ENCODE measurements around the gene AGTR1.

AGTR1 gene

DNA sequence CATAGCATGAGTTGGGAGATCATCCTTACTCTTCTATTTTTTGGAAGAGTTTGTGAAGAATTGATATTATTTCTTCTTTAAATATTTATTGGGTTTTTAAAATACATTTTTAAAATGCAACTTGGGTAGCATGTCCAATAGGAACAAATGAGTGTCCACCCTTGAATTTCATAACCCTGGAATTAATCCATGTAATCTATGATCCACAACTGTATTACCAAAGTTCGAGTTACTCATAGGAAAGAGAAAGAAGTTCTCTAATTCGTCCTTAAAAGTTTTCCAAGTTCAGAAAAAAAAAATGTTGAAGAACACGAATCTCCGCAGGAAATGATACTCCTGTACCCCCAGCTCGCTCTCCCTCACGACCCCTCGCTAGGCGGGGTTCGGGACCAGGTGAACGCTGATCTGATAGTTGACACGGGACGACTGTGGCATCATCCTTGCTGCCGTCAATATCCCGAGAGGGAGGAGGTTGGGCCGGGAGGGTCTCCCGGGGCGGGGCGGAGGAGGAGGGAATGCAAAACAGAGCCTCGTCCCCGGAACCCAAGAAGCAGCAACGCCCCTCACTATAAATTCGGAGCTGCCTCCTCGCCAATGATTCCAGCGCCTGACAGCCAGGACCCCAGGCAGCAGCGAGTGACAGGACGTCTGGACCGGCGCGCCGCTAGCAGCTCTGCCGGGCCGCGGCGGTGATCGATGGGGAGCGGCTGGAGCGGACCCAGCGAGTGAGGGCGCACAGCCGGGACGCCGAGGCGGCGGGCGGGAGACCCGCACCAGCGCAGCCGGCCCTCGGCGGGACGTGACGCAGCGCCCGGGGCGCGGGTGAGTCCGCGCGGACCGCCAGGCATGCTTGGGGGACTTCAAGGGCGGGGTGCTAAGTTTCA lies at the start of gene AGTR1:
Gene AGTR1 (plus strand): TSS at position 598 of the 884 bp plus-strand sequence. CDS start 43,133 bp downstream, outside the sequence.
- DNase-seq (ENCODE audit: low spot score): no peak

GRCh38 chr3:148648685-148649352 lies 48.9 kb upstream of the AGTR1 start:
- DNase-seq (ENCODE audit: low spot score): no peak

DNA sequence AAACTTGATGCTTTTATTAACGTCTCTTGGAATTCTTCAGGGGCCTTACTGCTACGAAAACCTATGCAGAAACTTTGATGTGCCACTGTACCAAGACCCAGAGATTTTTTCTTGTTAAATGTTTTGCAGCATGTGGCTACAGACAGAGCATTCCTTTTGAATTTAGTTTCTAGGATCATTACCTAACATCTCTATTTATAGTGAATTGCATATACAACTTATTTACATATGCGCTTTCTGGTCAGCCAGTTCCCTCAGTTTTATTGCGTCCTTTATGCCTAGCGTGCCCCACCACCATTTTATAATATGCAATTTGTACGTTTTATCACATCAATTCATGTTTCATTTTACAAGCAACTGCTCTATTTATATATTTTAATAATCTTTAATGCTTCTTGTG lies 46.2 kb upstream of the AGTR1 start:
- no peak for DNase-seq (ENCODE audit: low spot score)

DNA sequence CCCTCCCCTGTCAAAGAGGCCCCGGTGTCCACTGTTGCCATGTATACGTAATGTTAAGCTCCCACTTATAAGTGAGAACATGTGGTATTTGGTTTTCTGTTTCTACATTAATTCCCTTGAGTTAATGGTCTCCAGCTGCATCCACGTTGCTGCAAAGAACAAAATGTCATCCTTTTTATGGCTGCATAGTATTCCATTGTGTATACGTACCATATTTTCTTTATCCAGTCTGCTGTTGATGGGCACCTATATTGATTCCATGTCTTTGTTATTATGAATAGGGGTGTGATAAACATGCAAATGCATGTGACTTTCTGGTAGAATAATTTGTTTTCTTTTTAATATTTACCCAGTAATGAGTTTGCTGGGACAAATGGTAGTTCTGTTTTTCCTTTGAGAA lies 43.3 kb upstream of the AGTR1 start:
- DNase-seq (ENCODE audit: low spot score): no peak

DNA sequence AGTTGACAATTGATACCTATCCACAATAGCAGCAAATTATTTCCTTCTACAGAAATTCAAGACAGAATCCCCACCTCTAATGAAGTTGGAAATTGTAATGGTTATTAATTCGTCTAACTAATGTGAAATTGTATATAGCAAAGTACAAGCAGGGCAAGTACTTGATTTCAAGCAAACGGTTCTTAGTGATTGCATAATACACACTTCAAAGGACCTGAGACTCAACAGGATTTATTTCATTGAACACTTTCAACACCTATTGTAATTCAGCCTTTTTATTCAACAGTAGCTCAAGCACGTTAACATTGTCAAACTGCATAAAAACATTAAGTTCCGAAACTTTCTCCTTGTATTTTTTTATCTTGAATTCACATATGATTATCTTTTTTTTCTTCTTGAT lies 40.2 kb upstream of the AGTR1 start:
- DNase-seq (ENCODE audit: low spot score): no peak

GRCh38 chr3:148659512-148659911 lies 38.2 kb upstream of the AGTR1 start:
- no peak for DNase-seq (ENCODE audit: low spot score)

GRCh38 chr3:148680289-148680688 lies 17.4 kb upstream of the AGTR1 start:
- no peak for DNase-seq (ENCODE audit: low spot score)

DNA sequence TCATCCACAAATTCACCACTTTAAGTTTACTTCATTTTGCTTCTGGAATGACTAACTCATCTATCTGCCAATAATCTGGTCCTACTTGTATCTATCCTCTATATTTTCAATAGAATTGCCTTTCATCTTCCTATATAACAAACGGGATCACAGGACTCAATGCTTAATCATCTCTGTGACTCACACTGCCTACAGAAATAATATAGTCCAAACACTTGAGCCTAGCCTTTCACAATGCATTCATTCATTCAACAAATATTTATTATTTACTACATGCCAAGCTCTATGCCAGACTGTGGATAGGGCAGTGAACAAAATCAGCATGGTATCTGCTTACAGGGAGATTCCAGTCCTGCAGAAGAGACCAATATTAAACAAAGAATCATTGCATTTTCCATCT lies 16.6 kb upstream of the AGTR1 start:
- no peak for DNase-seq (ENCODE audit: low spot score)

DNA sequence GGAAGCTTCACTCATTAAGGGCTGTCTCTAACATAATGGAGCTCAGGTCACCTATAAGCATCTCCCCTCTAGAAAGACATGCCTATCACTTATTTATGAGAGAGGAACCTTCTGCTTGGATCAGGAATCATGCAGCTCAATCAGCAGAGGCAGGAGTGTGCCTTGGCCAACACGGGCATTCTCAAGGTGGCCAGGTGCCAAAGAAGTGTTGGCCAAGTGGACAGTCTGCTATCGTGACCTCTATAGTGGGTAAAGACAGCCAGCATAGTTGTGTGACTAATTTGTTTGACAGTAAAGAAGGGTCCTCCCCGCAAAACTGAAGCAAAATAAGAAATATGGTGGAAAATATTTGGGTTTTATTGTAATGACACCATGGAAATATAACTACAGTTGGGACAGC lies 14.7 kb upstream of the AGTR1 start:
- DNase-seq (ENCODE audit: low spot score): no peak

- DNase-seq (ENCODE audit: low spot score): no peak
Measured at GRCh38 chr3:148694116-148694515, 3.6 kb upstream of the AGTR1 start.

DNA sequence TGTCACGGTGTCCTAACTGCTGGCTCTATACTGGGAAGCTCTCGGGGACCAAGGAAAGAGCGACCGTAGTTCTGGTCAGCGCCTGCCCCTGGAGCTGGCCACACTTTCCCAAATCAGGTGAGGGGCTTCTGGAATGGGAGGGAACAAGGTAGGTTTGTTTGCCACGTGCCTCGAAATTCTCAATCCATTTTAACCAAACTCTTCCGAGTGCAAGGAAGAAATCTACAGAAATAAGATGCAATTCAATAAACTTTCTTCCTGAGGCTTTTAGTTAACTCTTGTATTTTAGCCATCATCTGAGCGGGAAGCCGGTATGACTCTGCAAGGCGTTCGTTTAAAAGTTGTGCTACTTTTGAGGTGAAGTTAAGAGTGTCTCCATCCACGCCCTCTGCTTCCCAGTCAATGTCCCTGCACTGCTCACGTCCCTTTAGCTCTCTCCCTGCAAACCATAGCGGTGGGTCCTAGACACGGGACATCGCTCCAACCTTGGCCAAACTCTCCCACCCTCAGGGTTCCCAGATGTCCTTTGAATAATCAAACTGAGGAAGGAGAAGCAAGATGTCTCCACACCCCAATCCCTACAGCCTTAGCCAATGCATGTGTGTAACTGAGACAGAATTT lies 597 bp downstream of the AGTR1 start:
- no peak for DNase-seq (ENCODE audit: low spot score)

GRCh38 chr3:148705314-148705713 lies 7.6 kb downstream of the AGTR1 start:
- no peak for DNase-seq (ENCODE audit: low spot score)

GRCh38 chr3:148707601-148708380 lies 10.1 kb downstream of the AGTR1 start:
- no peak for DNase-seq (ENCODE audit: low spot score)

GRCh38 chr3:148708409-148708808 lies 10.7 kb downstream of the AGTR1 start:
- no peak for DNase-seq (ENCODE audit: low spot score)

DNA sequence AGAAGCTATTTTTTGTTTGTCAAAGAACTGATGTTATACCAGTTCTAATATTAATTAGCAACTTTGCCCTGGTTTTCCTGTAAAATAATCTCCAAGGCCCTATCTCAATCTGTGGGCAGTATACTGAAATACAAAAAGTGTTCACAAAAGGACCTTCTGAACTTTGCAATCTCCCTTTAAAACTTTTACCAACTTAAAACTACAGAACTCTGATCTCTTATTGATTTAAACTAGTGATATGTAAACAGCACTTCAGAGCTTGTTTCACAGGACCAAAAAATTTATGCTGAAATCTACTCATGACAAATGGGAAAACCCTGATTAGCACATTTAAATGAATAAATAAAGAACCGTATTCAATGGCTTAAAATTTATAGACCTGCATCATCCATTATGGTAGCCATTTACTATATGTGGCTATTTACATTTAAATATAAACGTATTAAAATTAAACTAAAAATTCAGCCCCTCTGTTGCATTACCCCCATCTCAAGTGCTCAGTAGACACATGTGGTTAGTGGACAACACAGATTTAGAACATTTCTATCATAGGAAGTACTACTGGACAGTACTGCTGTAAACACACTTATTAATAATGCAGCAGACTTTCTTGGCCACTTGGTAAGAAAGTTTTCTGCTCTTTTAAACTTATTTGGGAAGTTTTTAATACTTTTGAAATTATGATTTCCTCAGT lies 12.0 kb downstream of the AGTR1 start:
- DNase-seq (ENCODE audit: low spot score): no peak

- no peak for DNase-seq (ENCODE audit: low spot score)
Measured at GRCh38 chr3:148710665-148711064, 13.0 kb downstream of the AGTR1 start.

- DNase-seq (ENCODE audit: low spot score): no peak
Measured at GRCh38 chr3:148711981-148712666, 14.4 kb downstream of the AGTR1 start.

DNA sequence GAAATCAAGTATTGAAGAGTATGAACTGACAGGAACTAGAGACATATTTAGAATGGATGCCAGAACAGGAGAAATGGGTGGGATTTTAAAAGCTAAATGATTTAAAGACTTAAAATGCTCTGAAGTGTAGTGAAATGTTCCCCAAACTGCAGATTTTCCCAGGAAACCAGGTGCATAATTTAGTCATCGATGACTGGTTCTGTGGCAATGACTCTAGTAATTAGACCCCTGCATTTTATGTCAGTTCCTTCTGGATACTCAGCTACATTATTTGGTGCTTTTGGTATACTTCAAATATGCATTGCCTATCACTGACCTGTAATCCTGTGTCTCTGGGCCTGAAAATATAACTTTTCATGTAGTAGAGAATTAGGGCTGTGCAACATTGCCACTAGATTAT lies 16.8 kb downstream of the AGTR1 start:
- no peak for DNase-seq (ENCODE audit: low spot score)

GRCh38 chr3:148716657-148717056 lies 19.0 kb downstream of the AGTR1 start:
- DNase-seq (ENCODE audit: low spot score): no peak

DNA sequence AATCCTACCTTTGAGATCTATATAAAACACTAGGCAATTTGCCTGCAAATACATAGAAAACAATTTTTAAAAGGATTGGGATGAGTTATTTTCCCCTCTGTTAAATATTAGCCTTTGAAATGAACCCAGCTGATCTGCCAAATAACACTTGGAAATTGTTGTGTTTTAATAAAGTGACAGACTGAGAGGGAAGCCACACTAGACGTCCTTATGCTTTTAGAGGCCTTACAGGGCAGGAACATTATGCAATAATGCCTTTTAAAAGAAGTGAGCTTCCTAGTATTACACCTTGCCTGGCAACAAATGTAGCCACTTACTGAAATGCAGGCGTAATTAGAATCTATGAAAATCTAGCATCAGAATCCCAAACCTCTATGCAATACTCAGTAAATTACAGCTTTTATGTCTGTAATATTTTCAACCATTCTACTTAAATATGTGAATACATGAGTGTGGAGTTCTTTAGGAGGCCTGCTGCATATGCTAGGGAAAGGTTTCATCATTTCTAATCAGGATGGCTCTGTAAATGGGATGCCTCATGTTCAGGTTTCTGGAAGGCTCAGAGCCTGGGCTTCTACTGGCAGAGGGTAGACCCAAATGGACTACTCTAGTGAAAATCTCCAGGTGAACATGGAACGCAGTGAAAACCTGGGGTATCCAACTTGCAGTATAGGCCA lies 20.3 kb downstream of the AGTR1 start:
- no peak for DNase-seq (ENCODE audit: low spot score)

Measured in putamen (tissue), 1 donor.